Posterior cingulate gyrus (tissue), 11 donors: ENCODE results near the gene ASIC4.
A peak's percentile ranks its signal among the peaks of the same experiment; 100 is the strongest.

Source experiments
- DNase-seq, 10 donors: peaks; one replicate each; pipeline versions ENCODE4 v3.0.0 to v3.0.0-alpha.2; 2020 to 2021; ENCODE audit warnings: mixed read lengths in 3 of 10
- intact Hi-C: fragments of 100-400 bp; cut with DNase I; formaldehyde crosslinking; loops from one replicate; pipeline ENCODE4 v1.15.1; 2023

Gene ASIC4

DNA sequence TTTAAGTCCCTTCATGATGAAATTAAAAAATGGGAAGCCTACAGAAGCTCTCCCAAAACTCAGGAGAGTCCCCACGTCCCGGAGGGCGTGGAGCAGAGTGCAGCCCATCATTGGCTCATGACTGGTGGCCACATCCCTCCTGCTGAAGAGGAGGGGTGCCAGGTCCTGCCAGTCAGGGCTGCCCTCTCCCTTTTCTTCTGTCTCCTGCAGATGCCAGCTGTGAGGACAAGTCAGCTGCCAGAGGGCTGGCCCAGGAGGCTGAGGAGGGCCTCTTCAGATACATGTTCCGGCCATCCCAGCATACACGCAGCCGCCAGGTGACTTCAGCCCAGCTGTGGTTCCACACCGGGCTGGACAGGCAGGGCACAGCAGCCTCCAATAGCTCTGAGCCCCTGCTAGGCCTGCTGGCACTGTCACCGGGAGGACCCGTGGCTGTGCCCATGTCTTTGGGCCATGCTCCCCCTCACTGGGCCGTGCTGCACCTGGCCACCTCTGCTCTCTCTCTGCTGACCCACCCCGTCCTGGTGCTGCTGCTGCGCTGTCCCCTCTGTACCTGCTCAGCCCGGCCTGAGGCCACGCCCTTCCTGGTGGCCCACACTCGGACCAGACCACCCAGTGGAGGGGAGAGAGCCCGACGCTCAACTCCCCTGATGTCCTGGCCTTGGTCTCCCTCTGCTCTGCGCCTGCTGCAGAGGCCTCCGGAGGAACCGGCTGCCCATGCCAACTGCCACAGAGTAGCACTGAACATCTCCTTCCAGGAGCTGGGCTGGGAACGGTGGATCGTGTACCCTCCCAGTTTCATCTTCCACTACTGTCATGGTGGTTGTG, 60.4 kb downstream of the ASIC4 start:
- peak in 4 of 10 donors; percentile 9 to 77 (median 60) for DNase-seq

DNA sequence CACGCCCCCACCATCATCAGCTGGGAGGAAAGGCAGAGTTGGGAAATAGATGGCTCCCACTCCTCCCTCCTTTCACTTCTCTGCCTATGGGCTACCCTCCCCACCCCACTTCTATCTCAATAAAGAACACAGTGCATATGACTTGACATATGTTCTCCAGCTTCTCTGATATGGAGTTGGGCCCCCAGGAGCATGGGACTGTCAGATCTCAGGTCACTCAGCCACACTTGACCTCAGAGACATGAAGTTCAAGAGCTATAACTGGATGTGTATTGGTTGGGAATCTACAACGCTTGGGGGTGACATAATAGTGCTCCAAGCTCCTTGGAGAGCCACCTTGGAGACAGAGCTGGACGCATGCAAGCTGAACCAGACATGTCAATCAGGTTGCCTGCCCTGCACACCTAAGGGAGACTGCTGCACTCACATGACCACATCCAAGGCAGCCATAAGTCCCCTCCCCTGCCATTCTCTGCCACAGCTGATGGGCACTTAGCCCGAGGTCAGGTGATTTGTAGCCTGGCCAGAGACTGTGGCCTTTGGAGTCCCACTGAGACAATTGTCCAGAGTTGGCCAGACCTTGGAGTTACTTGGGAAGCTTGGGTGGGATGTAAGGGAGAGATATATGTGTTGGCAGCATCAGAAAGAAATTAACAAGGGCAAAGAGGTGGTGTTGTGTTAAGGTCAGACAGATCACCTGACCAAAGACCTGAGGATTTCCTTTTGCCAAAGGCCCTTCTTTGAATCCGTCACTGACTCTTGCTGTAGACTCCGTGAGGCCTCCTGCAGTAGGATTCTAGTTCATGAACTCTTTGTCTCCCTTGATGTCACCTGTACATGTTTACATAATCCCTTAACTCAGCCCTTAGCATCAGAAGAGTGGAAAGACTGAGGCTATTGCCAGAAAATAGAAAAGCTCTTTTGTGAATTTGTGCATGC, 61.6 kb downstream of the ASIC4 start:
- intact Hi-C loops: no loop called here
- peak in 4 of 10 donors; percentile 5 to 34 (median 28) for DNase-seq

More for the DNA sequence above, 60.4 kb downstream of the ASIC4 start:
- intact Hi-C loops: no loop called here

DNA sequence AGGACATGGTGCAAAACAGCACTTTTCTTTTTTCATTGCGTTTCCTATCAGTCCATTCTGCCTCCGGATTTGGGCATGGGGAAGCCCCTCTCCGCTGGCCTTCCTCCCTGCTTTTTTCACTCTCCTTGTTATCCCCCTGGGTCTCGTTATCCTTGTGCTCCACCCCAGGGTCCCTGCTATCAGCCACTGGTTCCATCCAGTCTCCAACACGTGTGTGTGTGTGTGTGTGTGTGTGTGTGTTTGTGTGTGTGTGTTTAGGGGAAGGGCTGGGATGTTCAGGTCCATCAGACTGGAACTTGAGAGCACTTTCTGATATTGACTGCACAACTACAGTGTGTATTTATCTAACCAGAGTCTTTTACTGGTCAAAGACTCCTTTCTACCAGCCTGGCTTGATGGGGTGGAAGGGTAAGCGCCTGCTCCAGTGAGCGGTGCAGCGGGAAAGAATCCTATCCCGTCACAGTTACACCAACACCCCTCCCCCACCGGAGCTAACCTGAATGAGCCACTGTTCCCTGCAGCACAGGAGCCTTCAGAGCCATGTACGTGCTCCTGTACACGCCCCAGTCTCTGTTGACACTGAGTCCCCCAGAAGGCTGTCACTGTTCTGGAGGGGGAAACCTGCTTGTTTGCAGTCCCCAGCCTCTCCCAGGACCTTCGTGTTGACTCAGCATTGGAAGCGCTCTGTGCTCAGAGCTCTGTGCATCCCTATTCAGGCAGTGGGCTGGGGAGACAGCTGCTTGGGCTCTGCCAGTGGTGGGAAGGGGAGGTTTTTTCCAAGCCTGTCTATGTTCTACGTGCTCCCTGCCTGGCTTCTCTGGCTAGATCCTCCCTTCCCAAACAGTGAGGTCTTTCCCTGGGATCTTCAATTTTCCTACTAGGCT, 62.5 kb downstream of the ASIC4 start:
- DNase-seq: peak in 4 of 10 donors; percentile 14 to 69 (median 66)
- intact Hi-C loops: no loop called here

DNA sequence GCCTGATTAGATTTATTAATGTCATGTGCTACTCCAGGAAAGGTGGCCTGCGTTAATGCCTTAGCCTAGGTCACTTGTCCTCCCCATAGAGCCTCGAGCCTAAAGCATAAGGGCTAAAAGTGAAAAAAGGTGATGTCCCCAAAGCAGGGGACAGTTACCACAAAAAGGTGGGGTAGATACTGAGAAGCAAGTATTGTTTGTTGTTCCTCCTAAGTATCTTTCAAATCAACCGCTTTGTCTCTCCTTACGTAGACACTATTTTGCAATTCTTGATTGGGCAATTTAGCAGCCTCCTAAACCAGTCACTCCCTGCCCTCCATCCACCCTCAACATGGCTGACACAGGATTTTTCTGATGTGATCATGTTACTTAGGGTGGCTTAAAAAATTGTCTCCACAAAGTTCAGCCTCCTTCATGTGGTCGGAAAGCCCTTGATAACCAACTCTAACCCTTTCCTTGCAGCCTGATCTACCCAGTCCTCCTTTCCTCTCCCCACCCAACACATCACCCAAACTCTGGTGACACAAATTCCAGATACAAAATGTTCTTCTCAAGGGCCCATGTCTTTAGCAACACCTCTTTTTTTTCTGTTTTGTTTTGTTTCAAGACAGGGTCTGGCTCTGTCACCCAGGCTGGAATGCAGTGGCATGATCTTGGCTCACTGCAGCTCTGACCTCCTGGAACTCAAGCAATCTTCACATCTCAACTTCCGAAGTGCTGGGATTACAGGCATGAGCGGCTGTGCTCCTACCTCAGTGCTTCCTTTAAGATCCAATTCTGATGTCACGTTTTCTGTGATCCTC, 64.7 kb downstream of the ASIC4 start:
- intact Hi-C loops: no loop called here
- DNase-seq: peak in 1 of 10 donors; percentile 3

DNA sequence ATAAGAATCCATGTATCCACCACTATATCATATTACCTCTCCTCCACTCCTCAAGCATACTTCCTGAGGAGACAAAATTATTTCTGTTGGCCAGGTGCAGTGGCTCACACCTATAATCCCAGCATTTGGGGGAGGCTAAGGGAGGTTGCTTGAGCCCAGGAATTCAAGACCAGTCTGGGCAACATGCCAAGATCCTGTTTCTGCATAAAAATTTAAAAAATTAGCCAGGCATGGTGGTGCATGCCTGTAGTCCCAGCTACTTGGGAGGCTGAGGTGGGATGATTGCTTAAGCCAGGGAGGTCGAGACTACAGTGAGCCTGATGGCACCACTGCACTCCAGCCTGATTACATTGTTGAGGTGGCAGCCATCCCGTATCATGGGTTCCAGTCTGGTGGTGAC, 67.1 kb downstream of the ASIC4 start:
- intact Hi-C loops: no loop called here
- peak in 2 of 10 donors; percentile 1 to 13 for DNase-seq
